ENCODE results near the gene RIMS4. TPM values are rescaled to one million over a fixed set of nuclear protein-coding genes. Genes with fewer than 3 reads are reported as not detected.

Gene RIMS4
- total RNA-seq, 2 donors from 2014 or later, result 0.05 to 0.07 TPM

- Mint-ChIP-seq H3K27ac (no peak overlapping the region), H3K27me3 (ENCODE audit: low read depth) (peaks cover 53% of the 10 kb centered on the region), H3K4me3 (peak overlapping the region; percentile 61 to 67), H3K4me1 (ENCODE audit: low read depth) (peaks cover 15% of the 10 kb centered on the region), H3K9me3 (no peaks in the 10 kb centered on the region), H3K36me3 (ENCODE audit: insufficient read depth in 2 of 2) (peaks cover 0 to 1% of the 10 kb centered on the region in 2 donors)
- DNase-seq, result no peak
- peak in 1 of 2 donors; percentile 8 for ATAC-seq (replicated peaks in 1 of 2)
Observed at GRCh38 chr20:44746367-44747165, 63.8 kb downstream of the RIMS4 start.

- Mint-ChIP-seq H3K4me3 (peak within 1 kb of the TSS; percentile 69 to 72), H3K27ac (no peak within 1 kb of the TSS), H3K9me3 (no peaks in the 10 kb centered on the region), H3K4me1 (ENCODE audit: low read depth) (peaks cover 15% of the 10 kb centered on the region), H3K27me3 (ENCODE audit: low read depth) (peaks cover 53% of the 10 kb centered on the region), H3K36me3 (ENCODE audit: insufficient read depth in 2 of 2) (peaks cover 0 to 1% of the 10 kb centered on the region in 2 donors)
- DNase-seq (peak; percentile 49 to 62), ATAC-seq (replicated peaks in 1 of 2) (peak; percentile 74 to 78)
Observed at GRCh38 chr20:44745598-44746366, 64.6 kb downstream of the RIMS4 start, which contains the start of gene KCNK15. Gene KCNK15 (plus strand): TSS chr20:44745865. CDS start chr20:44745911, 46 bp downstream.

GRCh38 chr20:44745122-44745597, 65.2 kb downstream of the RIMS4 start:
- Mint-ChIP-seq H3K4me1 (ENCODE audit: low read depth) (peaks cover 15% of the 10 kb centered on the region), H3K9me3 (no peaks in the 10 kb centered on the region), H3K27ac (no peak overlapping the region), H3K36me3 (ENCODE audit: insufficient read depth in 2 of 2) (peaks cover 0 to 1% of the 10 kb centered on the region in 2 donors), H3K4me3 (peak overlapping the region; percentile 69 to 72), H3K27me3 (ENCODE audit: low read depth) (peaks cover 53% of the 10 kb centered on the region)
- no peak for DNase-seq
- ATAC-seq (replicated peaks in 1 of 2), result no peak

DNA sequence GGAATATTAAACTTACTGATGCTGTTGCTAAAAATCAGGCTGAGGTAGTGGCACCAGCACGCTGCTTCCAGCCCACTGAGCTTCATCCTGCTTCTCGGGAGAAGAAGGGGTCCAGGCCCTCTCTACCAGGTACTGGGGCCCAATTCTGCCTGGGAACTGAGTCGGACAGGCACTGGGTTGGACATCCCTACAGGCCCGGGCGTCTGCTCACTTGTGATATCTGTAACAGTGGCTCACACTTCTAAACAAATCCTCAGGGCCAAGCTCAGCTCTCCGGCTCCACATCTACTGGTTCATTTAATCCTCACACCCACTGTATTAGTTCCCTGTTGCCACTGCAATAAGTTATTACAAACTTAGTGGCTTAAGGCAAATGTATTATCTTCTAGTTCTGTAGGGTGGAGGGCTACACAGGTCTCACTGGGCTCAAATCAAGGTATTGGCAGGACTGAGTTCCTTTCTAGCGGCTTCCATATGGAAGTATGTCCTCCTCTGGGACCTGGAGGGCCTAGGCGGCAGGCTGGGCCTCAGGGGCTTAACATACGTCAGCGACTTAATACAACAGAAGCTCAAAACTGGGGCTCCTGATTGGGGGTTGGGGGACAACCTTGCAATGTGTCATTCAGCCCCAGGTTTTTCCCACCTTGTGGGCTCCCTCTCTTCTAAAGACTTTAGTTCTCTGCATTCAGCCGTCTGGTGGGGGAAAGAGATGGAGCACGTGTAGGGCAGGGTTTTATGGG, 66.3 kb downstream of the RIMS4 start:
- Mint-ChIP-seq H3K27ac (no peak overlapping the region), H3K4me1 (ENCODE audit: low read depth) (peaks cover 18% of the 10 kb centered on the region), H3K27me3 (ENCODE audit: low read depth) (peaks cover 44% of the 10 kb centered on the region), H3K36me3 (ENCODE audit: insufficient read depth in 2 of 2) (no peaks in the 10 kb centered on the region), H3K9me3 (no peaks in the 10 kb centered on the region), H3K4me3 (no peak overlapping the region)
- no peak for ATAC-seq (replicated peaks in 1 of 2)
- no peak for DNase-seq

DNA sequence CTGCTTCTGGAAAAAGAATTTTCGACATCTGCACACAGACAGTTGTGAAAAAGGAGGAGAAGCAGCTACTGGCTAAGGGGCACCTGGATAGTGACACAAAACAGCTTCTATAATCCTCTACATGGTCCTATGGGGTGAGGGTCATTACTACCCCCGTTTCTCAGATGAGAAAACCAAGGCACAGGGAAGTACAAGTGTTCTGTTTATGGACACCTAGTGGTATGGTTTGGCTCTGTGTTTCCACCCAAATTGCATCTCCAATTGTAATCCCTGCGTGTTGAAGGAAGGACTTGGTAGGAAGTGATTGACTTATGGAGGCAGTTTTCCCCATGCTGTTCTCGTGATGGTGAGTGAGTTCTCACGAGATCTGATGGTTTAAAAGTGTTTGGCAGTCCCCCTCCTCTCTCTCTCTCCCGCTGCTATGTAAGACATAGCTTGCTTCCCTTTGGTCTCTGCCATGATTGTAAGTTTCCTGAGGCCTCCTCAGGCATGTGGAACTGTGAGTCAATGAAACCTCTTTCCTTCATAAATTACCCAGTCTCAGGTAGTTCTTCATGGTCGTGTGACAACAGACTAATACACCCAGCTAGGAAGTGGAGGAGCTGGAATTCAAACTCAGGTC, 67.2 kb downstream of the RIMS4 start:
- H3K4me3 Mint-ChIP-seq, result no peak overlapping the region
- H3K27ac Mint-ChIP-seq, result no peak overlapping the region
- DNase-seq (no peak), ATAC-seq (replicated peaks in 1 of 2) (no peak)
- H3K27me3 Mint-ChIP-seq (ENCODE audit: low read depth), result peaks cover 36% of the 10 kb centered on the region
- H3K4me1 Mint-ChIP-seq (ENCODE audit: low read depth), result peaks cover 24% of the 10 kb centered on the region
- H3K9me3 Mint-ChIP-seq, result no peaks in the 10 kb centered on the region
- no peaks in the 10 kb centered on the region for H3K36me3 Mint-ChIP-seq (ENCODE audit: insufficient read depth in 2 of 2)

GRCh38 chr20:44742304-44743079, 67.9 kb downstream of the RIMS4 start:
- no peak overlapping the region for H3K4me3 Mint-ChIP-seq
- no peak overlapping the region for H3K27ac Mint-ChIP-seq
- H3K4me1 Mint-ChIP-seq (ENCODE audit: low read depth), result peaks cover 22% of the 10 kb centered on the region
- no peak for DNase-seq
- ATAC-seq (replicated peaks in 1 of 2), result no peak
- peaks cover 34% of the 10 kb centered on the region for H3K27me3 Mint-ChIP-seq (ENCODE audit: low read depth)
- H3K9me3 Mint-ChIP-seq, result no peaks in the 10 kb centered on the region
- no peaks in the 10 kb centered on the region for H3K36me3 Mint-ChIP-seq (ENCODE audit: insufficient read depth in 2 of 2)

- no peak overlapping the region for H3K27ac Mint-ChIP-seq
- peaks cover 22% of the 10 kb centered on the region for H3K4me1 Mint-ChIP-seq (ENCODE audit: low read depth)
- H3K36me3 Mint-ChIP-seq (ENCODE audit: insufficient read depth in 2 of 2), result peaks cover 0 to 3% of the 10 kb centered on the region in 2 donors
- H3K4me3 Mint-ChIP-seq, result no peak overlapping the region
- DNase-seq (no peak), ATAC-seq (replicated peaks in 1 of 2) (no peak)
- H3K9me3 Mint-ChIP-seq, result peaks cover 5 to 6% of the 10 kb centered on the region in 2 donors
- H3K27me3 Mint-ChIP-seq (ENCODE audit: low read depth), result peaks cover 17% of the 10 kb centered on the region
Observed at GRCh38 chr20:44739942-44740341, 70.4 kb downstream of the RIMS4 start.

GRCh38 chr20:44738813-44739477, 71.4 kb downstream of the RIMS4 start:
- peaks cover 0 to 3% of the 10 kb centered on the region in 2 donors for H3K36me3 Mint-ChIP-seq (ENCODE audit: insufficient read depth in 2 of 2)
- peaks cover 8% of the 10 kb centered on the region for H3K27me3 Mint-ChIP-seq (ENCODE audit: low read depth)
- peaks cover 5 to 6% of the 10 kb centered on the region in 2 donors for H3K9me3 Mint-ChIP-seq
- H3K27ac Mint-ChIP-seq, result no peak overlapping the region
- H3K4me3 Mint-ChIP-seq, result peak overlapping the region; percentile 68 to 74
- DNase-seq (peak; percentile 58 to 62), ATAC-seq (replicated peaks in 1 of 2) (peak; percentile 74 to 82)
- peaks cover 22% of the 10 kb centered on the region for H3K4me1 Mint-ChIP-seq (ENCODE audit: low read depth)

DNA sequence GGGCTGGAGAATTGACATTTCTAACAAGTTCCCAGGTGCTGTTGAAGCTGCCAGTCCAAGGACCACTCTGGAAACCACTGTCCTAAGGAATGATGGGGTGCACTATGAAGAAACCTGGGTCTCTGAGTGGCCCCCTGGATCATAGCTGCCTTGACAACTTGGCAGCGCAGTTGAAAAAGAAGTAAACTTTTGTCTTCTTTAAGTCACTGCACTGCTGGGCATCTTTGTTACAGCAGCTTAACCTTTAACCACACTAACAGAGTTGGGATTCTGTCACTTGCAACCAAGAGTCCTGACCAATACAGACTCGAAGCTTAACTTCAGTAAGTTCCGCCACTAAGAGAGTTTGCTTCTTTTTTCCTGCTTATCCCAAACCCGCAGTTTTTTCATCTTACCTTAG, 73.2 kb downstream of the RIMS4 start:
- peaks cover 0 to 3% of the 10 kb centered on the region in 2 donors for H3K36me3 Mint-ChIP-seq (ENCODE audit: insufficient read depth in 2 of 2)
- peaks cover 38% of the 10 kb centered on the region for H3K4me1 Mint-ChIP-seq (ENCODE audit: low read depth)
- no peaks in the 10 kb centered on the region for H3K27me3 Mint-ChIP-seq (ENCODE audit: low read depth)
- peak overlapping the region in 1 of 2 donors; percentile 36 for H3K4me3 Mint-ChIP-seq
- DNase-seq (no peak), ATAC-seq (replicated peaks in 1 of 2) (no peak)
- peaks cover 5 to 6% of the 10 kb centered on the region in 2 donors for H3K9me3 Mint-ChIP-seq
- H3K27ac Mint-ChIP-seq, result no peak overlapping the region

DNA sequence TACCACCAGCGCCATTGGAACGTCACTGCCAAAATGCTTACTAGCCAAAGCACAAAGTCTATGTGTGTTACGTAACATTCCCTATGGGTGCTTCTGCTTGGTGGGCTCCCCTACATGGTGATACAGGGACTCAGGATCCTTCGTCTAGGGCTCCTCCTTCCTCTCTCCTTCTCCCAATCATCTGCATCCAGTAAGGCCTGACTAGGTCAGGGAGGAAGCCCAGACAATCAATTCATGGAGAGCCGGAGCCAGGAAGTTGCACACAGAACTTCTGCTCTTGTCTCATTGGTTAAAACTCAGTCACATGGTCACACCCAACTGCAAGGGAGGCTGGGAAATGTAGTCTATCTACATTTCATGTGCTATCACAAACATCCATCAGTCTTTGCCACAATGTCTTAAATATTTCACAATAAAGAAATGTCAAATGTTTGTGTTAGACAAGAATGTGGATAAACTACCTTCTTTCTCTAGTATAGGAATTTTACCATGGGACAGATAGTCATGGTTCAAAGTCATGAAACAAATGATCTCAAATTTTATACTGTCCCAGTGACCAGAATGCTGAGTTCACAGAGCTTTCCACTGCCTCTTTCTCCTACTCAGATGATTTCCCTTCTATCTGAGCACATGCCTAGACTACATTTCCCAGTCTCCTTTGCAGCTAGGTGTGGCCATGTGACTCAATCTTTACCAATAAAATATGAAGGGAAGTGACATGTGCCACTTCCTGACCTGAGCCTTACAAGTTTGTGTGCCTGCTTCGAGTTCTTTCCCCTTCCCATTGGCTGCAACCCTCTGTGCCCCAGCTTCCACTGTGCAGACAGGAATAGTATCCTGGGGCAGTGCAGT, 74.0 kb downstream of the RIMS4 start:
- H3K4me3 Mint-ChIP-seq, result peak overlapping the region; percentile 72 to 86
- H3K36me3 Mint-ChIP-seq (ENCODE audit: insufficient read depth in 2 of 2), result peaks cover 0 to 3% of the 10 kb centered on the region in 2 donors
- H3K27me3 Mint-ChIP-seq (ENCODE audit: low read depth), result no peaks in the 10 kb centered on the region
- DNase-seq, result peak; percentile 23 to 29
- peaks cover 42% of the 10 kb centered on the region for H3K4me1 Mint-ChIP-seq (ENCODE audit: low read depth)
- peaks cover 5 to 6% of the 10 kb centered on the region in 2 donors for H3K9me3 Mint-ChIP-seq
- peak; percentile 61 to 62 for ATAC-seq (replicated peaks in 1 of 2)
- no peak overlapping the region for H3K27ac Mint-ChIP-seq

GRCh38 chr20:44735816-44736169, 74.6 kb downstream of the RIMS4 start:
- no peaks in the 10 kb centered on the region for H3K27me3 Mint-ChIP-seq (ENCODE audit: low read depth)
- ATAC-seq (replicated peaks in 1 of 2) (no peak), DNase-seq (no peak)
- no peak overlapping the region for H3K27ac Mint-ChIP-seq
- H3K36me3 Mint-ChIP-seq (ENCODE audit: insufficient read depth in 2 of 2), result peaks cover 0 to 3% of the 10 kb centered on the region in 2 donors
- H3K9me3 Mint-ChIP-seq, result peaks cover 5 to 6% of the 10 kb centered on the region in 2 donors
- H3K4me3 Mint-ChIP-seq, result peak overlapping the region; percentile 72 to 86
- peaks cover 42% of the 10 kb centered on the region for H3K4me1 Mint-ChIP-seq (ENCODE audit: low read depth)
